Mucosa of stomach (tissue), 1 donor: Measurements from ENCODE around the gene RAI14.
"Not testable (repeated sequence)": the region's sequence is repeated elsewhere in the genome, so short reads cannot be mapped to it uniquely, and the experiment has no call there.

Experiments
- H3K27me3 ChIP-seq: one replicate; pipeline ENCODE4 v1.7.0; 2013; ENCODE audit warnings: mild to moderate bottlenecking, low read length; ENCODE audit not compliant: control insufficient read depth, insufficient read depth
- H3K36me3 ChIP-seq: one replicate; pipeline ENCODE4 v1.7.0; 2013; ENCODE audit warnings: low read length; ENCODE audit not compliant: control insufficient read depth, insufficient read depth
- H3K4me1 ChIP-seq: one replicate; pipeline ENCODE4 v1.7.0; 2013; ENCODE audit warnings: mild to moderate bottlenecking, low read length; ENCODE audit not compliant: control insufficient read depth, insufficient read depth
- H3K4me3 ChIP-seq: one replicate; pipeline ENCODE4 v1.7.0; 2013; ENCODE audit warnings: low read length
- H3K9ac ChIP-seq: one replicate; pipeline ENCODE4 v1.7.0; 2013; ENCODE audit warnings: mild to moderate bottlenecking, low read length, moderate library complexity
- H3K9me3 ChIP-seq: one replicate; pipeline ENCODE4 v1.7.0; 2013; ENCODE audit warnings: mild to moderate bottlenecking, low read length, moderate library complexity; ENCODE audit not compliant: control insufficient read depth
- donor health status: Pancreatic carcinoma.

Gene RAI14

GRCh38 chr5:34806532-34806931 is 150.4 kb downstream of the RAI14 start:
- no peak overlapping the region for H3K9ac ChIP-seq
- H3K36me3 ChIP-seq = no peaks in the 10 kb centered on the region
- H3K9me3 ChIP-seq = no peaks in the 10 kb centered on the region
- H3K4me1 ChIP-seq = no peaks in the 10 kb centered on the region
- no peaks in the 10 kb centered on the region for H3K27me3 ChIP-seq
- H3K4me3 ChIP-seq = no peak overlapping the region

- no peaks in the 10 kb centered on the region for H3K36me3 ChIP-seq
- H3K4me3 ChIP-seq = no peak overlapping the region
- H3K9me3 ChIP-seq = no peaks in the 10 kb centered on the region
- H3K27me3 ChIP-seq = no peaks in the 10 kb centered on the region
- H3K9ac ChIP-seq = no peak overlapping the region
- H3K4me1 ChIP-seq = no peaks in the 10 kb centered on the region
These were observed 155.6 kb downstream of the RAI14 start for GRCh38 chr5:34811706-34812105.

- Histone ChIP-seq H3K9me3 (no peaks in the 10 kb centered on the region), H3K9ac (no peak overlapping the region), H3K4me1 (no peaks in the 10 kb centered on the region), H3K27me3 (no peaks in the 10 kb centered on the region), H3K4me3 (no peak overlapping the region), H3K36me3 (no peaks in the 10 kb centered on the region)
These were observed 157.4 kb downstream of the RAI14 start for GRCh38 chr5:34813509-34813908.

- H3K4me3 ChIP-seq = no peak overlapping the region
- H3K9ac ChIP-seq = no peak overlapping the region
- H3K36me3 ChIP-seq = no peaks in the 10 kb centered on the region
- no peaks in the 10 kb centered on the region for H3K4me1 ChIP-seq
- no peaks in the 10 kb centered on the region for H3K27me3 ChIP-seq
- H3K9me3 ChIP-seq = no peaks in the 10 kb centered on the region
These were observed 161.6 kb downstream of the RAI14 start for GRCh38 chr5:34817558-34818351.

- Histone ChIP-seq H3K36me3 (no peaks in the 10 kb centered on the region), H3K9me3 (no peaks in the 10 kb centered on the region), H3K27me3 (no peaks in the 10 kb centered on the region), H3K9ac (no peak overlapping the region), H3K4me3 (no peak overlapping the region), H3K4me1 (no peaks in the 10 kb centered on the region)
These were observed 162.6 kb downstream of the RAI14 start for GRCh38 chr5:34818717-34819116.

GRCh38 chr5:34820593-34820992 is 164.5 kb downstream of the RAI14 start:
- Histone ChIP-seq H3K4me3 (no peak overlapping the region), H3K36me3 (no peaks in the 10 kb centered on the region), H3K27me3 (no peaks in the 10 kb centered on the region), H3K9me3 (no peaks in the 10 kb centered on the region), H3K4me1 (no peaks in the 10 kb centered on the region), H3K9ac (no peak overlapping the region)

- Histone ChIP-seq H3K4me3 (no peak overlapping the region), H3K9me3 (no peaks in the 10 kb centered on the region), H3K36me3 (no peaks in the 10 kb centered on the region), H3K4me1 (no peaks in the 10 kb centered on the region), H3K9ac (no peak overlapping the region), H3K27me3 (no peaks in the 10 kb centered on the region)
These were observed 167.0 kb downstream of the RAI14 start for GRCh38 chr5:34822956-34823715.

GRCh38 chr5:34826347-34826746 is 170.2 kb downstream of the RAI14 start:
- H3K9ac ChIP-seq = no peak overlapping the region
- no peaks in the 10 kb centered on the region for H3K36me3 ChIP-seq
- no peak overlapping the region for H3K4me3 ChIP-seq
- no peaks in the 10 kb centered on the region for H3K4me1 ChIP-seq
- H3K9me3 ChIP-seq = no peaks in the 10 kb centered on the region
- no peaks in the 10 kb centered on the region for H3K27me3 ChIP-seq

GRCh38 chr5:34827588-34828506 is 171.7 kb downstream of the RAI14 start:
- Histone ChIP-seq H3K4me3 (no peak overlapping the region), H3K4me1 (no peaks in the 10 kb centered on the region), H3K9me3 (no peaks in the 10 kb centered on the region), H3K27me3 (no peaks in the 10 kb centered on the region), H3K9ac (no peak overlapping the region), H3K36me3 (no peaks in the 10 kb centered on the region)

- not testable (repeated sequence) for H3K9me3 ChIP-seq, H3K9ac ChIP-seq, H3K4me1 ChIP-seq, H3K36me3 ChIP-seq, H3K4me3 ChIP-seq, H3K27me3 ChIP-seq
These were observed 174.7 kb downstream of the RAI14 start for GRCh38 chr5:34830827-34831226.

GRCh38 chr5:34831303-34831702 is 175.2 kb downstream of the RAI14 start:
- no peak overlapping the region for H3K4me3 ChIP-seq
- H3K27me3 ChIP-seq = no peaks in the 10 kb centered on the region
- no peaks in the 10 kb centered on the region for H3K9me3 ChIP-seq
- no peaks in the 10 kb centered on the region for H3K36me3 ChIP-seq
- H3K9ac ChIP-seq = no peak overlapping the region
- H3K4me1 ChIP-seq = no peaks in the 10 kb centered on the region

- Histone ChIP-seq H3K9me3 (no peaks in the 10 kb centered on the region), H3K9ac (no peak overlapping the region), H3K36me3 (no peaks in the 10 kb centered on the region), H3K4me1 (no peaks in the 10 kb centered on the region), H3K4me3 (no peak overlapping the region), H3K27me3 (no peaks in the 10 kb centered on the region)
These were observed 176.4 kb downstream of the RAI14 start for GRCh38 chr5:34832568-34832967.
